Stimulated activated CD4-positive, alpha-beta T cell treated with anti-CD3 and anti-CD28 coated beads, TNF-alpha, amount 100 ng/mL, for 4 hours (primary cell): ENCODE results near the gene DNAAF9.

Source experiments
- DNase-seq, 3 experiments: peaks; one replicate each; pipeline ENCODE4 v3.0.0-alpha.2; 2020; ENCODE audit warnings: low read depth in 3 of 3

The DNAAF9 gene

GRCh38 chr20:3371754-3372153, 35.7 kb downstream of the DNAAF9 start:
- no peak for DNase-seq

GRCh38 chr20:3367089-3367488, 40.4 kb downstream of the DNAAF9 start:
- DNase-seq: no peak

- DNase-seq: no peak
Measured at GRCh38 chr20:3364323-3365013, 43.0 kb downstream of the DNAAF9 start.

- no peak for DNase-seq
Measured at GRCh38 chr20:3360752-3361151, 46.7 kb downstream of the DNAAF9 start.

- DNase-seq: no peak
Measured at GRCh38 chr20:3358676-3359340, 48.7 kb downstream of the DNAAF9 start.
